Urinary bladder (tissue), 4 donors: Measurements from ENCODE around the gene AFAP1L2. TPM values are rescaled to one million over a fixed set of nuclear protein-coding genes. Genes with fewer than 3 reads are reported as not detected.

Experiments
- DNase-seq: peaks from one replicate; pipeline ENCODE4 v3.0.0-alpha.2; 2015; ENCODE audit errors: extremely low spot score
- H3K27ac ChIP-seq: one replicate; pipeline ENCODE4 v1.5.1; 2013; ENCODE audit warnings: low read depth, mild to moderate bottlenecking, moderate library complexity
- H3K36me3 ChIP-seq: one replicate; pipeline ENCODE4 v1.6.1; 2013; ENCODE audit warnings: mild to moderate bottlenecking, moderate library complexity; ENCODE audit not compliant: insufficient read depth
- H3K4me1 ChIP-seq: one replicate; pipeline ENCODE4 v1.6.1; 2013; ENCODE audit warnings: mild to moderate bottlenecking, moderate library complexity; ENCODE audit not compliant: insufficient read depth
- H3K4me3 ChIP-seq: one replicate; pipeline ENCODE4 v1.5.1; 2013; ENCODE audit warnings: low read depth, low read length
- WGBS: extraction: QIAGEN DNeasy Blood & Tissue Kit; methylation state at CpG from one replicate; pipeline ENCODE4 v1.1.7; 2013; 5-methylcytosine and 5-hydroxymethylcytosine counted together
- polyA plus RNA-seq: library from polyadenylated mRNA; stranded (reverse); fragments of 200-250 nt; gene quantifications from one replicate; pipeline ENCODE4 v1.2.3, GENCODE V29; 2013
- total RNA-seq: library from RNA; depleted of rRNA; stranded (reverse); fragments of >200 nt; gene quantifications from one replicate; pipeline ENCODE4 v1.2.3, GENCODE V29; 2014
- donor health status: healthy with polysubstance abuse.
- donor health status: healthy.

AFAP1L2 gene
- total and polyA plus RNA-seq, 2 donors, result 9.1 to 32.6 TPM

GRCh38 chr10:114391599-114391998 lies 12.7 kb downstream of the AFAP1L2 start:
- Histone ChIP-seq H3K27ac (no peak overlapping the region), H3K4me1 (peaks cover 1% of the 10 kb centered on the region), H3K36me3 (no peaks in the 10 kb centered on the region), H3K4me3 (no peak overlapping the region)
- DNase-seq, result no peak
- 84% methylated on average over 5 of the region's 5 CpGs for WGBS

DNA sequence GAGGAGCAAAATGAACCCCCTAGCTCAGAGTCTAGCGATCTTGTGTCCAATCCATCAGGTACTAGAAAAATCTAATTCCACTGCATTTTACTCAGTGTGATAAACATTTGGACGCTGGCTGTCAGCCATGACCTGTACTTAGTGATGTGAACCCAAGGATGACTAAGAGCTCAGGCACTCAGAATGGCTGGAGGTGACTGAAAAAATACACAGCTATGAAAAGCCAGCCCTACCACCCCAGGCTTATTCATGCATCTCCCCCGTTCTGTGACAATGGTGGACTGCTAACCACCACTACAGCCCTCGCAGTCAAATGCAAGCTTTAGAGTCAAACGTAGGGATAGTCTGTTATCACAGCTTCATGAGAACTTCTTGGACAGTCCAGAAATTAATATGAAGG lies 14.9 kb downstream of the AFAP1L2 start:
- no peak for DNase-seq
- WGBS, result 71% methylated on average over 5 of the region's 5 CpGs
- H3K27ac ChIP-seq, result no peak overlapping the region

GRCh38 chr10:114388275-114388674 lies 16.0 kb downstream of the AFAP1L2 start:
- H3K4me1 ChIP-seq, result peaks cover 1% of the 10 kb centered on the region
- WGBS, result 74% methylated on average over 3 of the region's 3 CpGs
- no peak overlapping the region for H3K4me3 ChIP-seq
- H3K36me3 ChIP-seq, result no peaks in the 10 kb centered on the region
- no peak for DNase-seq
- no peak overlapping the region for H3K27ac ChIP-seq

More for the DNA sequence above, 14.9 kb downstream of the AFAP1L2 start:
- no peak overlapping the region for H3K4me3 ChIP-seq
- no peaks in the 10 kb centered on the region for H3K36me3 ChIP-seq
- H3K4me1 ChIP-seq, result peaks cover 1% of the 10 kb centered on the region

DNA sequence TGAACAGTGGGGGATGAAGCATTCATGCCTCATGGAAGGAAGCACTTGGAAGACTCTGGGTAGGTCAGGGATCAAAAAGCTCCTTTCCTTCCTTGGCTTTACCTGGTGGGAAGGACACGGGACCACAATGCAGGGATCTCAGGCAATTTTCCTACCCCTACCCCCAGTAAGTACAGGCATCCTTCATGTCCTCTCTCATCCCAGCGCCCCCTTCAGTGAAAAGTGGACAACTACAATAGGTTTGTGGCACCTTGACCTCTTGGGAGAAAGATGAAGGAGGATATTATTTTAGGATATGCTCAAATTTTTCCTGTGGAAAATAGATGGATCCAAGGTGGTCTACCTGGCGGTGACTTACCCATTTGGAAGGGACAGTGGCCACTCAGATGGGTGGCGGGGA lies 16.5 kb downstream of the AFAP1L2 start:
- 83% methylated on average over 4 of the region's 4 CpGs for WGBS
- no peak for DNase-seq
- Histone ChIP-seq H3K27ac (no peak overlapping the region), H3K36me3 (no peaks in the 10 kb centered on the region), H3K4me3 (no peak overlapping the region), H3K4me1 (peaks cover 1% of the 10 kb centered on the region)

DNA sequence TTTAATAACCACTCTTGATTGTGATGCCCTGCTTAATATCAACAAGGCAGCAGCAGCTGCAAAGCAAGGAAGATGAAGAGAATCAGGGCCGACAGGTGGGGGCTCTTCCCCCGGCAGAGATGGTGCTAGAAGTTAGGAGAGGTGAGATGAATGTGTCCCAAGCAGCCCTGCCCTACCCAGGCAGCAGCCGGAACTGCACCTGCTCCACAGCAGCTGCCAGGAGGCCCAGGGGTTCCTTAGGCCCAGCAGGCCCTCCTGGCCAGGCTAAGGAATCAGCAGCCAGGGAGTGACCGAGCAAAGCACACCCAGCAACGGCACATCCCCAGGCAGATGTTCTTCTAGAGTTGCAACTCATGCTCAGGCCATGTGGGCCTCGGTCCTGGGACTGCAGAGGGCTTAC lies 17.9 kb downstream of the AFAP1L2 start:
- H3K27ac ChIP-seq, result no peak overlapping the region
- WGBS, result 94% methylated on average over 6 of the region's 6 CpGs
- peaks cover 1% of the 10 kb centered on the region for H3K4me1 ChIP-seq
- no peaks in the 10 kb centered on the region for H3K36me3 ChIP-seq
- no peak overlapping the region for H3K4me3 ChIP-seq
- no peak for DNase-seq

DNA sequence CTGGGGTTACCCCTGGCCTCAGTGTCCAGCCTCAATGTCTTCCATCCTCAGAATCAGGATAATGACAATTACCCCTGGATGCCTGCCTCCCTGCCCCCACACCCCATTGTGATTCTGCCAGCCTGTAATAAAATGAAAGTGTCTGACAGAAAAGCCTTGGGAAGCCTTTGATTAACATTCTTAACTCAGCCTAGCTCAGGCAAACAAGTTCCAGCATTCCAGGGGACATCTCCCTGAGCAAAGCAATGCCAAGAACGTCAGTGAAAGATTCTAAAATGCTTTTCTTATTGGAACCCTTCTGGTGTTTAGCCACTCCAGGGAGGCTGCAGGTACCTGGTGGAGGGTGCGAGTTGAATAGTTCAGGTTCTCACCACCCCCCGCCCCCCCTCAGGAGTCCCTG lies 18.7 kb downstream of the AFAP1L2 start:
- DNase-seq, result no peak
- 83% methylated on average over 3 of the region's 3 CpGs for WGBS
- H3K4me1 ChIP-seq, result peaks cover 1% of the 10 kb centered on the region
- no peak overlapping the region for H3K27ac ChIP-seq
- no peaks in the 10 kb centered on the region for H3K36me3 ChIP-seq
- H3K4me3 ChIP-seq, result no peak overlapping the region

GRCh38 chr10:114384601-114385000 lies 19.7 kb downstream of the AFAP1L2 start:
- DNase-seq, result no peak
- Histone ChIP-seq H3K27ac (no peak overlapping the region), H3K4me3 (no peak overlapping the region), H3K4me1 (peaks cover 3% of the 10 kb centered on the region), H3K36me3 (no peaks in the 10 kb centered on the region)
- 90% methylated on average over 5 of the region's 5 CpGs for whole genome bisulfite sequencing

GRCh38 chr10:114384181-114384580 lies 20.1 kb downstream of the AFAP1L2 start:
- WGBS, result 88% methylated on average over 9 of the region's 9 CpGs
- Histone ChIP-seq H3K4me1 (peaks cover 3% of the 10 kb centered on the region), H3K36me3 (no peaks in the 10 kb centered on the region), H3K4me3 (no peak overlapping the region), H3K27ac (no peak overlapping the region)
- no peak for DNase-seq

GRCh38 chr10:114380797-114381196 lies 23.5 kb downstream of the AFAP1L2 start:
- 97% methylated on average over 5 of the region's 5 CpGs for whole genome bisulfite sequencing
- Histone ChIP-seq H3K27ac (no peak overlapping the region), H3K4me1 (peaks cover 2% of the 10 kb centered on the region), H3K36me3 (no peaks in the 10 kb centered on the region), H3K4me3 (no peak overlapping the region)
- no peak for DNase-seq

DNA sequence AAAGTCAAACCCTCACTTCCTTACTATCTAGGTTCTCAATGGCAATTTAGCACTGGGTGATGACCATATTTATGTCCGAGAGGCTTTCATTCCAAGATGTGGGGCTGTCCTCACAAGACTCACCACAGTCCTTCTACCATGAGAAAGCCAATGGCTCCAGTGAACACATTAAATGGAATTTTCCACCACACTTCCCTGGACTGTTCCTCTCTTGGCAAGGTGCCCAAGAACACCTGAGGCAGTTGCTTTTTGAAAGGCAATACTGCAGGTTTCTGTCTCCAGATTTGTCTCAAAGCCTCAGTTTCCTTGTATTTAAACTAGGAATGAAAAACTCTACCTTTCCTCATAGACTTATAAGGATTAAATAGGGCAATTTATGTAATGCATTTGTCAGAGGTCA lies 24.2 kb downstream of the AFAP1L2 start:
- H3K27ac ChIP-seq, result no peak overlapping the region
- 77% methylated on average over 1 of the region's 1 CpG for WGBS
- no peak overlapping the region for H3K4me3 ChIP-seq
- H3K36me3 ChIP-seq, result no peaks in the 10 kb centered on the region
- peaks cover 2% of the 10 kb centered on the region for H3K4me1 ChIP-seq
- DNase-seq, result no peak

GRCh38 chr10:114379631-114380041 lies 24.7 kb downstream of the AFAP1L2 start:
- 33% methylated on average over 4 of the region's 4 CpGs for WGBS
- H3K27ac ChIP-seq, result no peak overlapping the region
- DNase-seq, result no peak

GRCh38 chr10:114376523-114376922 lies 27.8 kb downstream of the AFAP1L2 start:
- WGBS, result 75% methylated on average over 2 of the region's 2 CpGs
- DNase-seq, result no peak
- H3K27ac ChIP-seq, result no peak overlapping the region
- peaks cover 2% of the 10 kb centered on the region for H3K4me1 ChIP-seq
- H3K36me3 ChIP-seq, result no peaks in the 10 kb centered on the region
- H3K4me3 ChIP-seq, result no peak overlapping the region

More at GRCh38 chr10:114379631-114380041, 24.7 kb downstream of the AFAP1L2 start:
- Histone ChIP-seq H3K4me3 (no peak overlapping the region), H3K4me1 (peaks cover 2% of the 10 kb centered on the region), H3K36me3 (no peaks in the 10 kb centered on the region)

DNA sequence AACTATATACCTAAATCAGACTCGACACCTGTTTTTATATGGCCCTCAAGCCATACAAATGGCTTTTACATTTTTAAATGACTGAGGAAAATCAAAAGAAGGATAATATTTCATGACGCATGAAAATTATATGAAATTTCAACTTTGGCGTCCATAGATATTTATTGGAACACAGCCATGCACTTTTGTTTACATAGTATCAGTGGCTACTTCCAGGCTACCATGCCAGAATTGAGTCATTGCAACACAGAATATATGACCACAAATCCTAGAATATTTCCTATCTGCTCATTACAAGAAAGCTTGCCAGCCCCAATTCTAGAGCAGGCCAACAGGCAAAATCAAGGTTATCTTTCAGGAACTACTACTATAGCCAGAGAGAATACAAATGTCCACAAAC lies 29.3 kb downstream of the AFAP1L2 start:
- Histone ChIP-seq H3K27ac (peak overlapping the region; percentile 46), H3K4me3 (no peak overlapping the region), H3K36me3 (no peaks in the 10 kb centered on the region), H3K4me1 (peaks cover 2% of the 10 kb centered on the region)
- no peak for DNase-seq
- WGBS, result 44% methylated on average over 3 of the region's 3 CpGs

DNA sequence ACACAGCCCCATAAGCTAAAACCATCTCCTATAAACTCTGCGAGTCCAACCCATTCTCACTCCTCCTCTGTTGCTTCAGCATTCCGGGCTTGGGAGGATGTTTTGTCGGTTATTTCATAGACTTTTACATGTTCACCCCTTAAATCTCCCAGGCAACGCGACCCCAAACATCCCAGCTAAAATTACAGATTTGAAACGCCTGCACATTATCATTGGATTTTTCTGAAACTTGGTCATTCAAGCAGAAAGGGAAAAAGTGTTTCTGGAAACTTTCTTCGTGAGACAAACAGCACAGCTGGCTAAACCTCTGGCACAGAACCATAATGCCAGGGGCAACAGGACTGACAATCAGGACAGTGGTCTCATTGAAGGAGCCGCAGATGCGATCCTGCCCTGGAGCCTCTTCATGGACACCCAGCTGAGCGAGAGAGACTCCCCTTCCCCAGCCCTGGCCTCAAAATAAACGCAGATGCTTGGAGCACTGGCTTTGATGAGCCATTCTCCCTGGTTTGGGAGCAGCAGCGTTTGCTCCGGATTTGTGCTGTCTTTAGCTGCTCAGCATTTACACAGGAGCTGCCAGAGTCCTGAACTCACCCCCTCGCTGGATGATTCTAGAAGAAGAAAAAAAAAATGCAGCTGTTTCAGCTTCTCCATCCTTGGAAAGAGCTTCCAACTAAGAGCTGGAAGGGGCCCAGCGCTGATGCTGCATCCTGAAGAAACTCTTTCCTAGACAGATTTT lies 30.1 kb downstream of the AFAP1L2 start:
- peak; percentile 74 for DNase-seq
- H3K4me3 ChIP-seq, result no peak overlapping the region
- H3K4me1 ChIP-seq, result no peaks in the 10 kb centered on the region

More for the DNA sequence above, 30.1 kb downstream of the AFAP1L2 start:
- Histone ChIP-seq H3K36me3 (no peaks in the 10 kb centered on the region), H3K27ac (no peak overlapping the region)
- 21% methylated on average over 15 of the region's 15 CpGs for WGBS
